ENCODE data around the gene ZMIZ1.

Gene ZMIZ1

DNA sequence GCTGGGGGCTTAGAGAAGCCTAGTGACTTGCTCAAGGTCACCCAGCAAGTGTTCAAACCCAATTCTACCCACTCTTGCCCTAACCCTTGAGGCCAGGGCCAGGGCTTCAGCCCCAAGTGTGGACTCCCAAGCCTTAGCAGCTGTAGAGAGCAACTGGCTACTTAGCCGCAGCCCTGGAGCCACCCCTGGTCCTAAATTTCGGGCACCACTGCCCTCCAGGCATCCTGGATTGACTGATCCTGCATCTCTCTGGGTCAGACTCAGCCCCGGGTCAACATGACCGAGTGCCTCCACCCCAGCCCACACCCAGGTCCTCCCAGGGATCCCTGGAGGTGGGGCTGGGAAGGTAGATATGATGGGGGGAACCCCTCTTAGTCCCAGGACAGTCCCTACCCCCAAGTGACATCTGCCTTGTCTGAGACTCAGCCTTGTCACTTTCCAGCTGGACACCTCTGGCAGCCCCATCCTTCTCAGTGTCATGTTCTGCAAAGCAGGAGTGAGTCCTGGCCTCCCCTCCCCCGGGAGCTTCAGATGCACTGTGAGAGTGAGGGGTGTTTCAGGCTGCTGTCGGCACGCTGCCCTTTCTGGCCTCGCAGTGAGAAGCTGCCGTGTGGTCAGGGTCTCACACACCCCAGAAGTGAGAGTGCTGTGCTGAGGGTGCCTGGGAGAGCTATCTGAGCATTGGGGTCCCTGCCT is 89.8 kb downstream of the ZMIZ1 start:
- DNase-seq: no peak

DNA sequence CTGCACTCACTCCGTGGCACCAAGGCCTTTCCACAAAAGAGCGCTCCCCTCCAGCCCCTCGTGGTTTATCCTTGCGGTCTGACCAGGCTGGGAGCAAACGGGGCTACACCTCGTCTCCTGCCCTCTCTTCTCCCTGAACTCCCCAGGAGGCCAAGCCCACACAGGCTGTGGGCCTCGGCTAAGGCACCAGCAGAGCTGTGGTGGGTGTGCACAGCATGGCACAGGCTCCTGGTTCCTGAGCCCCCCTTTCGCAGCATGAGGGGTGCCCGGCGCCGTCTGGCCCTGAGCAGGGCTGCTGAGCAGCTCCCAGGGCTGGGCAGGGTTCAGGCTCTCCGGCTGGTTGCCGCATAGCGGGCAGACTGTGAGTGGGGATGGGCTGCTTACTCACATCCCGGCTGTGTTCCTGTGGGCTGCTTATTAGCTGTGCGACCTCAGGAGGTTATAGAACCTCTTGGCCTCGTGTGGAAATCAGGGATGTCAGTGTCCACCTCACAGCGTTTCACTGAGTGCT is 90.4 kb downstream of the ZMIZ1 start:
- DNase-seq: no peak

DNA sequence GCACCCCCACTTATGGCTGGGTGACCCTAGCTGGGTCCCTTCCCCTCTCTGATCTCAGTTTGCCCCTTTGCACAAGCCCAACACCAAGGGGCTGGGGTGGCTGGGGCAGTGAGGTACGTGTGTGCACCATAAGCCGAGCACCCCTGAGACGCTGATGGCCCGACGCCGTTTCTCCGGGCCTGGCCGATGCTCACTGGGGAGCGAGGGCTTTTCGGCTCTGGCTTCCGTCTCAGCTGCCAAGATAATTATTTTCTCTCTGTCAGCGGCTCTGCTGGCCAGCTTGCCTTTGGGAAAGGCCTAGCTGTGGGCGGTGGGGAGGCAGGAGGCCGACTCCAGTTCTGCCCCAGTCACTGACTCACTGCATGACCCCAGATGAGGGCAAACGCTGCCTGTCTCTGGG is 91.0 kb downstream of the ZMIZ1 start:
- DNase-seq: no peak

DNA sequence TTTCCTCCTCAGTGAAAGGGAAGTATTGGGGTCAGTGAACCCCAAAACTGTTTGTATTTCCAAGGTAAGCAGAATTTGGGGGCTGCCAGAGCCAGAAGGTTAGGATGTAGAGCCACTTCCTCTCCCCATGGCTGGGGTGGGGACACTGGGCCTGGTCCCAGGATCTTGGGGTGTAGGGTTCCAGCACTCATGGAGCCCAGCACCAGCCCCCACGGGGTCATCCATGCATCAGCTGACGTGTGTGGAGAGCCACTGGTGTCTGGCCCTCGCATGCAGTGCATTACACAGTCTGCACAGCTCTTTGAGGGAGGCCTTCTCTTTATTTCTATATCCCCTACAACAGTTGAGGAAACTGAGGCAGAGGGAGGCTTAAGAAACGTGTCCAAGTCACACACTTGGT is 91.4 kb downstream of the ZMIZ1 start:
- DNase-seq: no peak

DNA sequence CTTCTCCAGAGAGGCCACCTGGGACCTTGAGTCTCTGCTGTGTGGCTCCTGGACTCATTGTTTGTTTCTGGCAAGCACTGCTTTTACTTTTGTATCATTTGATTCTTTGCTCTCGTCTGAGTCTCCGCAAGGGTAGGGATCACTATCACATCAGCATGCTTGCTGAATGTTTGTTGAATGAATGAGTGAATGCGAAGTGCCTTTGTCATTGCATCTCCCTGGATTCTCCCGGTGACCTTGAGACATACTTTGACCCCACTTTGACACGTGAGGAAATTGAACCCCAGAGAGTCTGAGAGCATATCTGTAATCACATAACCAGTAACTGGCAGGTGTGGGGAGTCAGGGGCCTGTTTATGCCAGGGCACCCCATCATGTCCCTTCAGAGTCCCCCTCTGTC is 92.8 kb downstream of the ZMIZ1 start:
- DNase-seq: no peak

DNA sequence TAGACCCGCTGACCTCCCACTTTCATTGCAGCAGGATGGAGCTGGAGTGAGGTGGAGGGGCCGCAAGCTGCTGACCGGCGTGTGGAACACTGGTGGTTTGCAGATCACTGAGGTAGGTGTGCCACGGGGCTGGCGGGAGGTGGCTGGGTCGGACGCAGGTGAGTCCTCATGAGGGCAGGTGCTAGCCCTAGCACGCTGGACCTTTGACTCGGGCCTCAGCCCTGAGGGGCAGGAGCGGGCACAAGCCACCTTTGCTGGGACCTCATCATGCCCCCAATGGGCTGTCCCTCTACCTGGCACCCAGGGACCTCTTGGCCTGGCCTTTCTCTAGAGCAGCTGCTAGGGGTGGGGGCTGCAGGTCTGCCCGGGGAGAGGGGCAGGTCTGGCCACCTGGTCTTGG is 93.3 kb downstream of the ZMIZ1 start:
- DNase-seq: no peak

DNA sequence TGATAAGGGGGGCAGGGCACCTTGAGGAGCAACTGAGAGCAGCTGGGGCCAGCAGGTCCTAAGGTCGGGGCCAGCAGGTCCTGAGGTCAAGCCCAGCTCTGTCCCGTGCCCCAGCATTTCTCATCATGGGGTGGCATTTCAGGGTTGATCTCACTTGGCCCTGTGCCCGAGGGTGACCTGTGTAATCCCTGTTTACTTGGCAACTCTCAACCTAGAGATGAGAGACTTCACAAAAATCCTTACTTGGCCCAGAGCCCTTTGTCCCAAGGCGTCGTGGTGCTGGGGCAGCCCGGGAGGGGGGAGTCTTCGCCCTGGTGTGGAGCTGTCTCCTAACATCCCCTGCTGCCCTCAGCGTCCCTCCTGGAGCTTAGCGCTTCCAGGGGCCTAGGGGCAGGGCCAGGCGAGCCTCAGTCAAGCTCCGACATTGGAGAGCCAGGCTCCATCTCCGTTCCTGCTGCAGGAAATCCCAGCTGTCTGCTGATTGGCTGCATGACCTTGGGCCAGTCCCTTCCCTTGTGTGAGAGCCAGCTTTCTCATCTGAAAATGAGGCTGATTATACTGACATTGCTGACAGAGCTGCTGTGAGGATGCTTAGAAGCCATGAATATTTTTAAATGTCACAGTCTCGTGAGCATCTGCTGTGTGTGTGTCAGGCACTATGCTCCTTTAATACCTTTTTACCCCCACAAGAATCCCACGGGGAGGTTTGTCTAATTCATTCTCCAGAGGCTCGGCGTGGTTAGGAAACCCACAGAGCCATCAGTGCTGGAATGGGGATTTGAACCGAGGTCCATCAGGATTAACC is 94.3 kb downstream of the ZMIZ1 start:
- DNase-seq: no peak

DNA sequence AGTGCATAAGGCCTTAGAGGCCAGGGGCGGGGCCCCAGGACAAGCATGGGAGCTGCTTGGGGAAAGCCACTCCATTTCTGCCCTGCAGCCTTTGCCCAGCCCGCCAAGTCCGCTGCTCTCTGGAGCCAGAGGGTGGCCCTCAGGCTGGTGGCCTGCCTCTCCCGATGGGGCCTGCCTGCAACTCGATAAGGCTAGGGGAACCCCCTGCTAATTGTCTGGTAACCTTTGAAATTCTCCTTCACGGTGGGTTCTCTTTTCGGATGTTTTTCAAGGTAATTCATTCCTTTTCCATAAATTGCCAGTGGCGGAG is 94.9 kb downstream of the ZMIZ1 start:
- DNase-seq: no peak

DNA sequence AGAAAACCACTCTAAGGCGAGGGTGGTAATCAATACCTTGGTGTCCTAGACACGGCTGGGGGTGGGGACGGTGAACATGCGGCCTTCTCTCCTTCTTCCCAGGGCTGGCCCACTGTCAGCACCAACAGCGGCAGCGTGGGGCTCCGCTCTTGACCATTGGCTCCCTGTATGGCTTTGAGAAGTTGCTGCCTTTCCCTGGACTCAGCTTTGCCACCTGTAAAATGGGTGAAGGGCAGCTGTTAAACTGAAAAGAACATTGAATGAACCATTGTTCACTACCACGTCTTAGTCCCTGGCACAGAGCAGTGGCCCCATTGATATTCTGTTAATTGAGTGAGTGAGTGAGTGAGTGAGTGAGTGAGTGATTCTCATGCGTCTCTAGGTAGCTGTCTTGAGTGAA is 95.3 kb downstream of the ZMIZ1 start:
- DNase-seq: no peak

DNA sequence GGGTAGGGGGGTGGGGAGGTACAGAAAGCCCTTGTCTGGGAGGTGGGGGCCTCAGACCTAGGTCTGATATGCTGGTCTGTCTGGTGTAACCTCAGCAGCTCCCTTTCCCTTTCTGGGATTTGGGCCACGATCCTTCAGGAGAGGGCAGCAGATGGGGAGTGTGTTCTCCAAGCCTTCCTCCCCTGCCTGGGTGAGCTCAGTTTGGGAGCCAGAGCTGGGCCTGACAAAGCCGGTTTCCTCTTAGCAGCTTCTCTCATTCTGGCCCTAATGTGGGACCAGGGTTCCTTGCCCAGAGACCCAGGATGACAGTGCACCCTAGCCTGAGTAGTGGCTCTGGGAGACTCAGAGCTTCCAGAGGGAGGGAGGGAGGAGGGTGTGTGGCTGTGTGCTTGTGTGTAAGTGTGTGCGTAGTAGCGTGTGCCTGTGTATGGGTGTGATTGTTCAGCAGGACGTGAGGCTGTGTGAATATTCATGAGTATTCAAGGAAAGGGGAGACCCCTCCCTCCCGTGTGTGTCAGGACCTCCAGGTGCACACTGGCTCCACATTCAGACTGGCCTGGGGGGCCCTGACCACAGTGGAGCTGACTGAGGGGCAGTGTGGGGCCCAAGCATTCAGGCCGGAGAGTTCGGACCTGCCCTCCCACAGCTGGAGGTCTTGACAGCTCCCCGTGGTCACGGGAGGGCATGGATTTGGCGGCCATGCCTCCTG is 96.5 kb downstream of the ZMIZ1 start:
- no peak for DNase-seq

DNA sequence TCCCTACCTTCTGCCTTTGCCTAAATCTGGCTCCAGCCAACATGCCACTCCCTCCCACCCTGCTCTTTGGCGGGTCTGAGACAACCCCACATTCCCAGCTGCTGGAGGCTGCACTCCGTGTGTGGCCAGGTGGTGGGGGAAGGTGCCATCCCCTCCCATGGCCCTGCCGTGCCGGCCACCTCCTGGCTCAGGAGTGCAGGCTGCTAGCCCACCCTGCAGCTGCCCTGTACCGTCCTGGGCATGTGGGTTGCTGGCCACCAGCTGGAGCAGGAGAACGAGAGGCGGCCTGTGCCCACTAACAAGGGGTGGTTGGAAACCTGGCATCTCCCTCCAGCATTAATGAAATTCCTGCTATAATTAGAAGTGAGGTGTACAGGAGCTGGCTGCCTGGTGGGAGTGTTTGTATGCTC is 97.6 kb downstream of the ZMIZ1 start:
- DNase-seq: no peak

DNA sequence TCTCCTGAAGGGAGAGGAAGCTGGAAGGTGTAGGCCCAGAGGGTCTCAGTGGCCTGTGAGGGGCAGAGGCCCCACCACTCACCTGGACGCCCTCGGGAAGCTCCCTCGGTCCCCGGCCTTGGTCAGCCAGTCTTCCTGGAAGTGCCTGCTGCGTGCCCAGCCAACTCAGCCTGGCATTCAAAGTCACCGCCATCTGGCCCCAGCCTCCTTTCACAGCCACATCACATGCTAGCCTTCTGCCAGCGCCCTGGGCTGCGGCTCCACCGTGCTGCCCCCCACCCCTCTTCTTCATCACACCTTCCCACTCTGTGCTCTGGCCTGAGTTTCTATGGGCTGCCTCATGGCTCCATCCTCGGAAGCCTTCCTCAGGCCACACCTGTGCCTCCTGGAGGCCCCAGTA is 98.0 kb downstream of the ZMIZ1 start:
- no peak for DNase-seq

DNA sequence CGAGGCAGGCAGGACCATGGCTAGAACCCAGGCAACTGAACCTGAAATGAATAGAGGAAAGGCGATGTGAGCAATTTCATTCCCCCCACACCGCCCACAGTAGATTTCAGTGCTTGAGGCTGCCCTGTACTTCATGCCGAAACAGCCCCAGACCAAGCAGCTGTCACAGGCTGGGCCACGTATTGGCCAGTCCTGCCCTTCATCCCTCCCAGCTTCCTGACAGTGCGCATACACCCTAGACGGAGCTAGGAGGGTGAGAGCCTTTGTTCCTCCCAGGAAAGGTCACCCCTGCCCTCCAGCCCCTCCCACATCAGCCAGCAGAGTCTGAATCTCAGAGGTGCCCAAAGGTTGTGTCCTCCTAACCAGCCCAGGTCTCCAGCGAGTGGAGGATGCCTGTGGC is 98.8 kb downstream of the ZMIZ1 start:
- DNase-seq: no peak

DNA sequence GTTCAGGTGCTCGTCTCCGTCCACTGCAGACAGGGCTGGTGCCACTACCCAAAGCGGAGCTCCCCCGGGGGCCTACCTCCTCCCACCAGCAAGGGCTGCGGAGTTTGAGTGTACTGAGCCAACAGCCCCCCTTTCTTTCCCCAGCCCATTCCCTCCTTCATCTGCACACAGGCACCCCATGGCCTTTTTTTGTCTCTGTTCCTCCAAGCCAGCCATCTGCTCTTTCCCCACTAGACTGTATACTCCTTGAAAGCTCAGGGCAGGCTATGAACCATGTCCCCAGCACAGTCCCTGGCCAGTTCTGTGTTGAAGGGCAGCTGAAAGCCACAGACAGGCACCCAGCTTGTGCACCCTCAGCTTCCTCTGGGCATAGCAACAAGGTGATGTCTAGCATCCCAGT is 99.4 kb downstream of the ZMIZ1 start:
- DNase-seq: no peak

DNA sequence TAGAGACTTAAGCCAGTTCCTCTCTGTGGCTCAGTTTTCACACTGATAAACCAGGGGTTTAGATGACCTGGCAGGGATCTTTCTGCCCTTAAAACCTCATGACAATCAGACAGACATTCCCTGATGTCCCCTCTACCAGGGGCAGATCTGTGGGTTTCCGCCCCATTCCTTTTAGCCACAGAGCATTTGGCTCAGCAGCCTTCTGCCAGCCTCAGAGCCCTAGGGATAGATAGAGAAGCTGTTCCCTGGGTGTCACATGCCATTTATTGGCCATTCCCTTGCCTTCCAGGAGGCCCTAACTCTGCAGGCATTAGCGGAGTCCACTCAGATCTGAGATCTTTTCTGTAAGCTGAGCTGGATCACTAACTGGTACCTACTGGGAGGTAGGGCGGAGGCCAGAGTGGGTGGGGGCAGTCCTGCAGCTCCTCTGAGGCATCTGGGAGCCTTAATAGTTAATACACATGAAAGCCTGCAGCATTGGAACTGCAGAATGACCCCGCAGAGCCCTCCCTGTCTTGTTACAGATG is 101.5 kb downstream of the ZMIZ1 start:
- DNase-seq: no peak

DNA sequence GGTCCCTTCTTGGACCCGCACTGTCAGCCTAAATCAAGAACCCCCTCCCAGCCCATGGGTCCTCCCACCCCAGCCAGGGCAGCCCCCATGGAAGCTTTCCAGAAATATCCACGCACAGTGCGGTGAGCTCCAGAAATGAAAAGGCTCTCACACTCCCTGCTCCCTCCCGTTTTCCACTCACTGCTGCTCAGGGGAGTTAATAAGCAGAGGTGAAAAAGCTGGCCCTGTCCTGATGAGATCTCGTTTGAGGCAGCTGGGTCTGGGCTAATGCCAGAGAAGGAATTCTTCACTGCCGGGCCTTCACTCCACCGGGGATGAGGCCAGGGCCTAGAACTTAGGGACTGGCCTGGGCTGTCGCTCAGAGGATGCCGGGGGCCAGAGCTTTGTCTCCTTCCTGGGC is 102.2 kb downstream of the ZMIZ1 start:
- DNase-seq: no peak

DNA sequence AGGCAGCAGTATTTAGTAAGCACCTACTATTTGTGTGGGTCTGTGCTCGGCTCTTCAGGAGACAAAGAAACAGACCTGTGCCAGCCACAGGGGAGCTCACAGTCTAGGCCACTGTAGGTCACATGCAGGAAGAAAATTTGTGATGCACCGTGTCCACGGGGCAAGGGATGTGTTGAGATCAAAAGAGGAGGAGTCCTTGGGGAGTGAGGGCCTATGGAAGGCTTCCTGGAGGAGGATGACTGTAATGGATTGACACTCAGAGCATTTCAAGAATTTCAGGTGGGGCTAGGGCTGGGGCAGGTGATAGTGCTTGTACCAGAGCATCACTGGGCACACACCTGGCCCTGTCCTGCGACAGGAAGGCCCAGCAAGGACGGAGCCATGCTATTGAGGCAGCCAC is 102.7 kb downstream of the ZMIZ1 start:
- no peak for DNase-seq

DNA sequence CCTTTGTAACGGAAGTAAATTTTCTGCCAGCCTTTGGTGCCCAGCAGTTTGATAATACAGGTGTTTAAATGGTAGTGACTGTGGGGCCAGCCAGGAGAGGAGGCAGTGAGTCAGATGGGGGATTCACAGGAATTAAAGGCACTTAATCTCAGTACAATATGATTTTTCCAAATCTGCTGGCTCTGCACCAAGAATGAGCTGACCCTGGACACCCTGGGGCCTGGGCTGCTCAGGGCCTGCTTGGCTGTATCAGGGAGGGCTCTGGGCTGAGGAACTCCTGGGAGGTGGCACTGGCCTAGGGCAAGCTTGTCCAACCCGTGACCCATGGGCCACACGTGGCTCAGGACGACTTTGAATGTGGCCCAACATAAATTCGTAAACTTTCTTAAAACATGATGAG is 104.1 kb downstream of the ZMIZ1 start:
- no peak for DNase-seq

DNA sequence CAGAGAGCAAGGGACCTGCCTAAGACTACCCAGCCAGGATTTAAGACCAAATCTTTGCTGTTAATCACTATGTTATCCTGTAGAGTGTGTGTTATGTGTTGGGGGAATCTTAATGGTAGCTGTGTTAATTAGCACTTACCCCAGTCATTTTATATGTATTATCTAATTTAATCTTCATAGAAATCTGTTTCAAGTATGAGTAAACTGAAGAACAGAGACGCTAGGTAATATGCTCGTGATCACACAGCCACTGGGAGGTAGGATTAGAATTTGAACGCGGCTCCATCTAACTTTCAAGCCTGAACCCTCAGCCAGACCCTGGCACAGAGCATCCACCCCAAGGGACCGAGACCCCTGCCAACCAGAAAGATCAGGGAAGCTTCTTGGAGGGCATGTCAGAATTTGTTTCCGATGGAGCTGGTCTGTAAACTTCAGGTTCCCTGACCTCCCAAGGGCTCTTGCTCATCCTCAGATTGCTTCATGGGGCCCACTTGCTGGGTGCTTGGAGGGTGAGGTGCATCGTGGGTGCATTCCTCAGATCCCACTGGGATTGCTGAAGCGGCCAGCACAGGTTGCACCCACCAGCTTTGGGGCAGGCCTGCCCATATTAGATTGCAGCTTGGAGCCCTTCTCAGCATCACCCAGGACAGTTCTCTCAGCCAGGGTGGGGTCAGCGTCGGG is 105.0 kb downstream of the ZMIZ1 start:
- no peak for DNase-seq

DNA sequence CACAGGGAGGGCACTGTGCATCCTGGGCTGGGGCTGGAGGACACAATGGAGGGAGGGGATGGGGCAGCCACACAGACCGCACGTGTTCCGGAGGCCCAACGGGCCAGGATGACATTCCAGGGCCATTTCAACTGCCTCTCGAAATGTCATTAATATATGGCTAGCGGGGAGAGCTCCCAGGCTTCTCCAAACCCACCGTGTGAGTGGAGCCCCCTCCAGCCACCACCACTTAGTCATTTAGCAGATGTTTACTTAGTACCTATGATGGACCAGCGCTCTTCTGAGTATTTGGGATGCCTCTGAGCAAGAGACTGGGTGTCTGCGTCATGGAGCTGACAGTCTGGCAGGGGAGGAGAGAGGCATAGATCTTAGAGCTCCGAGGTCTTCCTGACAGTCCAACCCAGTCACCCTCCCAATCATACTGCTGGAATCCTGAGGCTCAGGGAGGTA is 107.3 kb downstream of the ZMIZ1 start:
- DNase-seq: no peak

DNA sequence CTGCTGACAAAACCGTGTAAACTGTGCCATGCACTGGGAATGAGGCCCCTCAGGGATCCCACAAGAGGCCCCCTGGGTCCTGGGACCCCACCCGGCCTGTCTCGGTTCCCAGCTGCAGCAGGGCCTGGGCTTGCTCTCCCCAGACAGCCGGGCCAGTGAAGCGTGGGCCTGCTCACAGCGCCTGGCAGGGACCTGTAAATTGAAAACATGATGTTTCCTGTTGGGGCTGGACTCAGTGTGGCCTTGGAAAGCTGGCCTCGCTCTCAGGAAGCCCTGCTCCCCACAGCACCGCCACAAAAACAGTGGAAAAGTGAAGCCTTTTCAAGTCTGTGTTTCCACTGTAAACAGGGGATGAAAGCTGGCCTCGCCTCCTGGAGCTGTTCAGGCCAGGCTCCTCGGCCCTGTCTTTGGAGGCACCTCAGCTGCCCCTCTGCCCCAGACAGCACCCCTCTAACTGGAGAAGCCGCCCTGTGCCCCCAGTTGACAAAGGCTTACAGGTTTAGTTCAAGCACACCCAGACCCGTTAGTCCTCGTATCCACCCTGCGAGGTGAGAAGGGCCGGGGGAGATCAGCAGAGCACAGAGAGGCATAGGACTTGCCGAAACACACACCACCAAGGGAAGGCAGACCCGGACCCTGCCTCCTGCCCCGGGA is 108.3 kb downstream of the ZMIZ1 start:
- DNase-seq: peak in 1 of 2 experiments; percentile 12

DNA sequence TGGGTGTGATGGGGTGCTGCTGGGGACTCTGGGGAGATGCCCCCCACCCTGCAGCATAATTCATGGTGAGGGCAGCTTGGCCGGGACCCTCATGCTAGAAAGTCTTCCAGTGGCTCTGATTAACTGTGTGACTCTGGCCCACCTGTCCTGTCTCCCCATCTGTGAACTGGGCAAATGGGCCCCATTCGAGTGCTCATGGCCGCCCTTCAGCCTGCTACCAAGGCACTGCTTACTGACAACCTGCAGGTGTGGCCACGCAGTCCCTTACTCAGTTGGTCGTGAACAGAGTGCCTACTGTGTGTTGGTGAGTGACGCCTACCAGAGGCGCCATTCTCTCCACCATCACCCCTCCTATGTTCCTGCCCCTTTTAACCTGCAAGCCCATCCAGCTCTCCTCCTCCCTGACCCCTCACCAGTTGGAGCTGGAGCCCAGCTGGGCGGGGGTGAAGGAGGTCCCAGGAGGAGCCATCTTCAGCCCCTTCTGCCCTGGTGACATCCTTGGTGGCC is 109.4 kb downstream of the ZMIZ1 start:
- DNase-seq: no peak

All from Kasumi-1 (cell line).